Suprapubic skin (tissue), 3 donors: ENCODE data around the gene TMF1.

Source experiments
- EP300 ChIP-seq: sonication (generic); formaldehyde crosslinking; IDR thresholded peaks from one replicate; pipeline ENCODE4 v1.6.1; 2017; ENCODE audit warnings: antibody characterized with exemption
- POLR2A ChIP-seq, 2 donors: fragments of 450-650 bp; IDR thresholded peaks; one replicate each; pipeline ENCODE4 v1.6.1; 2017; ENCODE audit warnings: antibody characterized with exemption in 2 of 2, mild to moderate bottlenecking in 2 of 2, moderate library complexity in 2 of 2
- TF ChIP-seq, protein P1 (sequence below), 2 donors: fragments of 200-600 bp in 1 of 2; fragments of 450-650 bp in 1 of 2; sonication (generic) in 1 of 2; IDR thresholded peaks; one replicate each; pipeline ENCODE4 v1.5.1; 2016 to 2019; ENCODE audit warnings: antibody characterized with exemption in 2 of 2, mild to moderate bottlenecking in 1 of 2, moderate library complexity in 1 of 2

DNA sequence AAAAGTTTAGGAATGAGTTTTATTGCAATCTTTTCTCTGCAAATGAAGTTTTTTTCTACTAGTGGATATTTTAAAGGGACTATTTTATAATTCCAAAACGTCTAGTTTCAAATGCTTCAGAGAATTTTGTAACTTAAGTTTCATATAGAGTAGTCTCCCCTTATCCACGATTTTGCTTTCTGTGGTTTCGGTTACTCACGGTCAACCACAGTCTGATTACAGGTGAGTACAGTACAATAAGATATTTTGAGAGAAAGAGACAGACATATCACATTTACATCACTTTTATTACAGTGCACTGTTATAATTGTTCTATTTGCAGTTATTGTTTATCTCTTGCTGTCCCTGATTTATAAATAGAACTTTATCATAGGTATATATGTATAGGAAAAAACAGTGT is 31.3 kb downstream of the TMF1 start:
- TF ChIP-seq, protein P1, sequence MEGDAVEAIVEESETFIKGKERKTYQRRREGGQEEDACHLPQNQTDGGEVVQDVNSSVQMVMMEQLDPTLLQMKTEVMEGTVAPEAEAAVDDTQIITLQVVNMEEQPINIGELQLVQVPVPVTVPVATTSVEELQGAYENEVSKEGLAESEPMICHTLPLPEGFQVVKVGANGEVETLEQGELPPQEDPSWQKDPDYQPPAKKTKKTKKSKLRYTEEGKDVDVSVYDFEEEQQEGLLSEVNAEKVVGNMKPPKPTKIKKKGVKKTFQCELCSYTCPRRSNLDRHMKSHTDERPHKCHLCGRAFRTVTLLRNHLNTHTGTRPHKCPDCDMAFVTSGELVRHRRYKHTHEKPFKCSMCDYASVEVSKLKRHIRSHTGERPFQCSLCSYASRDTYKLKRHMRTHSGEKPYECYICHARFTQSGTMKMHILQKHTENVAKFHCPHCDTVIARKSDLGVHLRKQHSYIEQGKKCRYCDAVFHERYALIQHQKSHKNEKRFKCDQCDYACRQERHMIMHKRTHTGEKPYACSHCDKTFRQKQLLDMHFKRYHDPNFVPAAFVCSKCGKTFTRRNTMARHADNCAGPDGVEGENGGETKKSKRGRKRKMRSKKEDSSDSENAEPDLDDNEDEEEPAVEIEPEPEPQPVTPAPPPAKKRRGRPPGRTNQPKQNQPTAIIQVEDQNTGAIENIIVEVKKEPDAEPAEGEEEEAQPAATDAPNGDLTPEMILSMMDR (IDR thresholded peaks at IDR 0.05) = no peak
- TF ChIP-seq EP300 (no peak), POLR2A (IDR thresholded peaks at IDR 0.05) (no peak)
